Endothelial cell (in vitro differentiated cells): Measurements from ENCODE around the gene GPR162. TPM values are rescaled to one million over a fixed set of nuclear protein-coding genes. Genes with fewer than 3 reads are reported as not detected.

Experiments
- DNase-seq: peaks from one replicate; pipeline ENCODE4 v3.0.0; 2021; ENCODE audit warnings: low spot score
- H3K27ac Mint-ChIP-seq: one replicate; pipeline ENCODE4 v1.8.0; 2021; ENCODE audit warnings: mixed read lengths, inconsistent platforms; ENCODE audit not compliant: unreplicated experiment
- H3K27me3 Mint-ChIP-seq: one replicate; pipeline ENCODE4 v1.8.0; 2021; ENCODE audit warnings: mild to moderate bottlenecking, moderate library complexity, mixed read lengths, inconsistent platforms; ENCODE audit not compliant: unreplicated experiment
- H3K36me3 Mint-ChIP-seq: one replicate; pipeline ENCODE4 v1.8.0; 2021; ENCODE audit warnings: mild to moderate bottlenecking, low read depth, mixed read lengths, inconsistent platforms; ENCODE audit not compliant: unreplicated experiment
- H3K4me1 Mint-ChIP-seq: one replicate; pipeline ENCODE4 v1.8.0; 2021; ENCODE audit warnings: mild to moderate bottlenecking, mixed read lengths, inconsistent platforms; ENCODE audit not compliant: unreplicated experiment
- H3K4me3 Mint-ChIP-seq: one replicate; pipeline ENCODE4 v1.8.0; 2021; ENCODE audit warnings: mild to moderate bottlenecking, mixed read lengths, inconsistent platforms; ENCODE audit not compliant: unreplicated experiment
- H3K9me3 Mint-ChIP-seq: one replicate; pipeline ENCODE4 v1.8.0; 2021; ENCODE audit warnings: mixed read lengths, inconsistent platforms; ENCODE audit not compliant: unreplicated experiment
- CTCF ChIP-seq: fragments of 200-600 bp; sonication (generic); IDR thresholded peaks from one replicate; pipeline ENCODE4 v1.5.0; 2021; ENCODE audit warnings: antibody characterized with exemption; ENCODE audit not compliant: unreplicated experiment
- total RNA-seq: library from RNA; stranded (reverse); fragmentation: NEBNext Ultra II Directional; extraction: Animal tissue kit (Norgen Biotek cat#: 25700); gene quantifications from one replicate; pipeline ENCODE4 v1.2.1, GENCODE V29; 2021; ENCODE audit not compliant: unreplicated experiment

The GPR162 gene
- total RNA-seq, 1 donor from 2014 or later = 52.7 TPM

- no peak for DNase-seq
- H3K4me3 Mint-ChIP-seq = no peak overlapping the region
- peaks cover 10% of the 10 kb centered on the region for H3K27me3 Mint-ChIP-seq
- H3K36me3 Mint-ChIP-seq = peaks cover 12% of the 10 kb centered on the region
- TF ChIP-seq CTCF = no peak
- peaks cover 54% of the 10 kb centered on the region for H3K4me1 Mint-ChIP-seq
- no peaks in the 10 kb centered on the region for H3K9me3 Mint-ChIP-seq
- H3K27ac Mint-ChIP-seq = peak overlapping the region; percentile 27
These were observed 38.6 kb upstream of the GPR162 start for GRCh38 chr12:6782850-6783566.

GRCh38 chr12:6783828-6784227, 37.8 kb upstream of the GPR162 start:
- no peak for DNase-seq
- no peak for TF ChIP-seq CTCF
- Mint-ChIP-seq H3K4me1 (peaks cover 49% of the 10 kb centered on the region), H3K9me3 (no peaks in the 10 kb centered on the region), H3K27me3 (peaks cover 4% of the 10 kb centered on the region), H3K36me3 (peaks cover 4% of the 10 kb centered on the region), H3K27ac (no peak overlapping the region), H3K4me3 (no peak overlapping the region)

- no peak for DNase-seq
- Mint-ChIP-seq H3K27me3 (peaks cover 4% of the 10 kb centered on the region), H3K27ac (peak overlapping the region; percentile 81), H3K36me3 (peaks cover 4% of the 10 kb centered on the region), H3K9me3 (no peaks in the 10 kb centered on the region), H3K4me1 (peaks cover 47% of the 10 kb centered on the region), H3K4me3 (peak overlapping the region; percentile 11)
- TF ChIP-seq CTCF = no peak
These were observed 37.3 kb upstream of the GPR162 start for GRCh38 chr12:6784296-6784695.

- Mint-ChIP-seq H3K4me1 (peaks cover 47% of the 10 kb centered on the region), H3K36me3 (peaks cover 4% of the 10 kb centered on the region), H3K9me3 (no peaks in the 10 kb centered on the region), H3K27ac (peak overlapping the region; percentile 81), H3K4me3 (peak overlapping the region; percentile 11), H3K27me3 (peaks cover 2% of the 10 kb centered on the region)
- TF ChIP-seq CTCF = no peak
- DNase-seq = no peak
These were observed 36.9 kb upstream of the GPR162 start for GRCh38 chr12:6784761-6785160.

GRCh38 chr12:6786416-6787094, 35.1 kb upstream of the GPR162 start:
- Mint-ChIP-seq H3K4me3 (no peak overlapping the region), H3K27me3 (peaks cover 1% of the 10 kb centered on the region), H3K9me3 (no peaks in the 10 kb centered on the region), H3K4me1 (peaks cover 43% of the 10 kb centered on the region), H3K27ac (peak overlapping the region; percentile 80), H3K36me3 (peaks cover 4% of the 10 kb centered on the region)
- DNase-seq = no peak
- no peak for TF ChIP-seq CTCF
